Effector memory CD4-positive, alpha-beta T cell (primary cell): Measurements from ENCODE around the gene HAUS2.
"Not testable (repeated sequence)": the region's sequence is repeated elsewhere in the genome, so short reads cannot be mapped to it uniquely, and the experiment has no call there.

Source experiments
- DNase-seq, 3 donors: peaks; one replicate each; pipeline ENCODE4 v3.0.0-alpha.2; 2020
- H3K27ac ChIP-seq: 2 replicates; pipeline ENCODE4 v1.7.0; 2013; ENCODE audit warnings: mild to moderate bottlenecking, low read length, moderate library complexity; ENCODE audit not compliant: insufficient read depth, poor library complexity, severe bottlenecking
- H3K27me3 ChIP-seq: replicated peaks from 2 replicates; pipeline ENCODE4 v1.7.0; 2013; ENCODE audit warnings: mild to moderate bottlenecking, low read length; ENCODE audit not compliant: insufficient read depth, control insufficient read depth, poor library complexity, severe bottlenecking
- H3K36me3 ChIP-seq: 2 replicates; pipeline ENCODE4 v1.7.0; 2013; ENCODE audit warnings: mild to moderate bottlenecking, low read length, moderate library complexity; ENCODE audit not compliant: control insufficient read depth, insufficient read depth
- H3K4me1 ChIP-seq: 2 replicates; pipeline ENCODE4 v1.7.0; 2013; ENCODE audit warnings: low read length, mild to moderate bottlenecking; ENCODE audit not compliant: control insufficient read depth, insufficient read depth, poor library complexity, severe bottlenecking
- H3K4me3 ChIP-seq: 2 replicates; pipeline ENCODE4 v1.7.0; 2013; ENCODE audit warnings: low read length, low read depth, mild to moderate bottlenecking; ENCODE audit not compliant: insufficient read depth, poor library complexity, severe bottlenecking
- H3K9me3 ChIP-seq: 2 replicates; pipeline ENCODE4 v1.7.0; 2013; ENCODE audit warnings: mild to moderate bottlenecking, low read length, moderate library complexity; ENCODE audit not compliant: control insufficient read depth

The HAUS2 gene

DNA sequence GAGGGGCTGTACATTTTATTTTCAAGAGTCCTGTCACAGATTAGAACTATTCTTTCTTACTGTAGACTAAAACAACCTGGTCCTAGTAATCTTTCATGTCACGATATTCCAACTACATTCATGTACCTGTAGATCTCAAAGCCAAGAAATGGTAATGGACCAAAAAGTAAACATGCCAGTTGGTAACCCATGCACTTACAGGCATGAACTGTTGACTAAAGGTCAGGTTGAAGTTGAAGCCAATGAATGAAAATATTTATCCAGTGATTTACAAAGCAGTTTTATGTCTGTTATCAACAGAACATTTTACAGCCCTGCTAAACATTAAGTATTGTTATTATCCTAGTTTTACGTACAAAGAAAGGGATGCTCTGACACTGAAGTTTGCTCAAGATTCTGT, 25.3 kb upstream of the HAUS2 start:
- DNase-seq, result no peak
- H3K27me3 ChIP-seq, result no peaks in the 10 kb centered on the region
- no peaks in the 10 kb centered on the region for H3K9me3 ChIP-seq
- peaks cover 9% of the 10 kb centered on the region for H3K36me3 ChIP-seq
- no peaks in the 10 kb centered on the region for H3K4me1 ChIP-seq
- H3K27ac ChIP-seq, result no peak overlapping the region
- H3K4me3 ChIP-seq, result no peak overlapping the region

GRCh38 chr15:42528970-42529369, 19.7 kb upstream of the HAUS2 start:
- Histone ChIP-seq H3K36me3 (peaks cover 17% of the 10 kb centered on the region), H3K4me1 (no peaks in the 10 kb centered on the region), H3K27ac (no peak overlapping the region), H3K4me3 (no peak overlapping the region), H3K9me3 (no peaks in the 10 kb centered on the region), H3K27me3 (no peaks in the 10 kb centered on the region)
- no peak for DNase-seq

GRCh38 chr15:42533246-42533645, 15.4 kb upstream of the HAUS2 start:
- Histone ChIP-seq H3K4me1 (no peaks in the 10 kb centered on the region), H3K4me3 (no peak overlapping the region), H3K27ac (no peak overlapping the region), H3K9me3 (no peaks in the 10 kb centered on the region), H3K27me3 (no peaks in the 10 kb centered on the region), H3K36me3 (peaks cover 14% of the 10 kb centered on the region)
- no peak for DNase-seq

DNA sequence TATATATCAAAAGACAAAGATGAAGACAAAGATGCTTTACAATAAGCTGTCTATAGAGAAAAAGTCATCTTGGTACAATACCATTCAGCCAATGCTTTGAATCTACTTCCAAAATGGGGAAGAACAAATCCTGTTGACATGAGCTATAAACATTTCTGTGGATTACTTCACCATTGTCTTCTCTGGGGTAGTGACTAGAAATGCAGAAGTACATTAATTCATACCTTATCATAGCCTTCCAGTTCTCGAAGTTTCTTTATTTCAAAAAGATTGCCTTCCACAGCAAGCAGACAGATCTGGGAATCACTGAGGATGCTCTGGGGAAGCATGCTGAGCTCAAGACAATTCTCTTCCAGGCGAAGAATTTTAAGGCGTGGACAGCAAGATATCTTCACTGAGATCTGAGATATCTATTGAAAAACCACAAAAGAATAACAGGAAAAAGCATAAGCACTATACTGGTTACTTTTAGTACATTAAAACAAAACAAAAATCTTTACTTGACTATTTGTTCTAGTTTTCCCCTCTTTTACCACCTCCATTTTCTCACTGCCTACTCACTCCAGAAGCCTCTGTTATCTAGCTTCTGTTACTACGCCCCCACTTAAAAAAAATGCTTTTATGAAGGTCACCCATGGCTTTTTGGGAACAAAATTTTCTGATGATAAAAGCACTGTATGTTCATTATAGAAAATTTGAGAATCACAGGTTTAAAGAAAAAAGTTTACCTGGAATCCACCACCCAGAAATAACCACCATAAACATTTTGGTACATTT, 3.6 kb upstream of the HAUS2 start:
- Histone ChIP-seq H3K27ac (no peak overlapping the region), H3K4me1 (peaks cover 11% of the 10 kb centered on the region), H3K36me3 (peaks cover 18% of the 10 kb centered on the region), H3K4me3 (no peak overlapping the region), H3K9me3 (no peaks in the 10 kb centered on the region), H3K27me3 (no peaks in the 10 kb centered on the region)
- DNase-seq, result no peak

DNA sequence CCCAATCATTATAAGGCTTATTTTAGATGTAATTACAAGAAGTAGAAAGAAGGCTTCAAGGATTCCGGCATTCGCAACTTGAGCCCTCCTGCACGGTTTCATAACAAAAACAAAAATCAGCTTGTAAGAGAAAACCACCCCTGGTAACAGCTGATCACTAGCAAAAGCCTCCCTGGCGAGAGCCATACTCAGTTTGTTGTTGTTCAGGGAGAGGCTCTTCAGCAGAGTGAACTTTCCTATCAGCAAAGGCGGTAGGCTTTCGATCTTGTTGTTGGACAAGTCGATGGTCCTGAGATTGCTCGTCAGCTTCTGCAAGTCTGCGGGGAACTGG, 755 bp upstream of the HAUS2 start:
- H3K4me3 ChIP-seq, result peak overlapping the region; percentile 94
- H3K27ac ChIP-seq, result peak overlapping the region; percentile 91
- peaks cover 11% of the 10 kb centered on the region for H3K4me1 ChIP-seq
- no peaks in the 10 kb centered on the region for H3K9me3 ChIP-seq
- no peaks in the 10 kb centered on the region for H3K27me3 ChIP-seq
- H3K36me3 ChIP-seq, result peaks cover 18% of the 10 kb centered on the region
- DNase-seq, result no peak

DNA sequence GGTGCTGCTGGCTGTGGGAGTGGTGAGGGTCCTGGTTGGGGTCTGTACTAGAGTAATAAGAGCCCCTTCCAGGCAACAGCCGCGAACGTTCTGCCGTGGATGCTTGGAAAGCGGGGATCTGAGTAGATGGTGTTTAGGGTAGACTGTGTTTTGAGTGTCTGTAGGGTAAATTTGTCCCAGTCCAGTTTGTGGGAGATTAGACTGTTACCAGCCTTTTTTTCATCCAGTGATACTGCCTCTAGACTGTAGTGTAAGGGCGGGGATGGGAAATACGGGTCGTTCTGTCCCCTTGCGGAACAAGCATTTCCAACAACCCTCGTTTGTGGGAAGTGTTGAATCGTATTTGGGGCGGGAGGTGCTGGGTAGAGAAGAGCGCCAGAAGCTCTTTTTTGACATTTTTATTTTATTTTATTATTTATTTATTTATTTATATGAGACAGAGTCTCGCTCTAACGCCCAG, 424 bp downstream of the HAUS2 start:
- DNase-seq, result no peak
- Histone ChIP-seq H3K27me3 (no peaks in the 10 kb centered on the region), H3K36me3 (peaks cover 10% of the 10 kb centered on the region), H3K4me3 (peak overlapping the region; percentile 94), H3K9me3 (no peaks in the 10 kb centered on the region), H3K27ac (peak overlapping the region; percentile 91), H3K4me1 (peaks cover 11% of the 10 kb centered on the region)

GRCh38 chr15:42549741-42550392, 1.2 kb downstream of the HAUS2 start:
- DNase-seq, result no peak
- Histone ChIP-seq H3K27me3 (no peaks in the 10 kb centered on the region), H3K4me1 (peaks cover 11% of the 10 kb centered on the region), H3K9me3 (no peaks in the 10 kb centered on the region), H3K36me3 (peaks cover 3% of the 10 kb centered on the region), H3K27ac (no peak overlapping the region), H3K4me3 (peak overlapping the region; percentile 94)

DNA sequence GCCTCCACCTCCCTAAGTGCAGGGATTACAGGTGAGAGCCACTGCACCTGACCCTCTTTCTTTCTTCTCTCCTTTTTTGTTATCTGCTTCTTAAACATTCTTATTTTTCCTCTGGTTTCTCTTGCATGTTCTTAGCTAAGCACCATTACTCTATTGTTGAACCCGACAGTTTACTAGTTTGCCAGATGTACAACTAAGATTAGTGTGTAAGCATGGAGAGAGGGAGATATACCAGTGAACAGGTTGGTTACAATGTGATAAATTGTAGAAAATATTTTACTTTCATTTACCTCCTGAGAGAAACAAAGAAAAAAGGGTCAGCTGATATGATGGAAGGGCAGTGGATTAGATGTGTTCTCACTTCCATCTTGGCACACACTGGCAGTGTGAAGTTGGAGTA, 4.9 kb downstream of the HAUS2 start:
- Histone ChIP-seq H3K36me3 (no peaks in the 10 kb centered on the region), H3K27ac (no peak overlapping the region), H3K4me1 (peaks cover 4% of the 10 kb centered on the region), H3K9me3 (no peaks in the 10 kb centered on the region), H3K4me3 (no peak overlapping the region), H3K27me3 (no peaks in the 10 kb centered on the region)
- no peak for DNase-seq

DNA sequence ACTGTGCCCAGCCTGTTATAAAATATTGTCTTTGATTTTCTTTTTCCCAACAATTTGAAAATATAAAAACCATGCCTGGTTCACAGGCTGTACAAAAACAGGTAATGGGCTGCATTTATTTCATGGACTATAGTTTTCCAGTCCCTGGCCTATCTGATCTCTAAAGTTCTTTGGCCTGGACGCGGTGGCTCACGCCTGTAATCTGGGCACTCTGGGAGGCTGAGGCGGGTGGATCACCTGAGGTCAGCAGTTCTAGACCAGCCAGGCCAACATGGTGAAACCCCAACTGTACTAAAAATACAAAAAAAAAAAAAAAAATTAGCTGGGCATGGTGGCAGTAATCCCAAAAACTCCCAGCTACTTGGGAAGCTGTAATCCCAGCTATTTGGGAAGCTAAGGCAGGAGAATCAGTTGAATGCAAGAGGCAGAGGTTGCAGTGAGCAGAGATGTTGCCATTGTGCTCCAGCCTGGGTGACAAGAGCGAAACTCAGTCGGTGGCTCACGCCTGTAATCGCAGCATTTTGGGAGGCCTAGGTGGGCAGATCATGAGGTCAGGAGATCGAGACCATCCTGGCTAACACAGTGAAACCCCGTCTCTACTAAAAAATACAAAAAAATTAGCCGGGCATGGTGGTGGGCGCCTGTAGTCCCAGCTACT, 8.0 kb downstream of the HAUS2 start:
- not testable (repeated sequence) for H3K4me1 ChIP-seq, H3K27me3 ChIP-seq, H3K4me3 ChIP-seq, H3K27ac ChIP-seq, DNase-seq, H3K9me3 ChIP-seq
- peaks cover 19% of the 10 kb centered on the region for H3K36me3 ChIP-seq

GRCh38 chr15:42558739-42559138, 10.1 kb downstream of the HAUS2 start:
- Histone ChIP-seq H3K4me3 (no peak overlapping the region), H3K9me3 (no peaks in the 10 kb centered on the region), H3K4me1 (no peaks in the 10 kb centered on the region), H3K36me3 (peaks cover 27% of the 10 kb centered on the region), H3K27me3 (no peaks in the 10 kb centered on the region), H3K27ac (no peak overlapping the region)
- DNase-seq, result no peak
